Transverse colon (tissue), 4 donors: ENCODE data around the gene RRAD.

Source experiments
- POLR2AphosphoS5 ChIP-seq, 3 donors: sonication (generic); formaldehyde crosslinking; IDR thresholded peaks; one replicate each; pipeline ENCODE4 v1.6.1; 2016; ENCODE audit warnings: antibody characterized with exemption in 3 of 3
- TF ChIP-seq, protein P1 (sequence below), 5 experiments: fragments of 200-600 bp in 3 of 5; fragments of 450-650 bp in 2 of 5; sonication (generic) in 3 of 5; IDR thresholded peaks; 1 replicate in 2 of 5; 2 replicates in 3 of 5; pipeline ENCODE4 v1.5.1; 2016 to 2017; ENCODE audit warnings: antibody characterized with exemption in 5 of 5, inconsistent platforms in 3 of 5, mild to moderate bottlenecking in 2 of 5, moderate library complexity in 1 of 5

DNA sequence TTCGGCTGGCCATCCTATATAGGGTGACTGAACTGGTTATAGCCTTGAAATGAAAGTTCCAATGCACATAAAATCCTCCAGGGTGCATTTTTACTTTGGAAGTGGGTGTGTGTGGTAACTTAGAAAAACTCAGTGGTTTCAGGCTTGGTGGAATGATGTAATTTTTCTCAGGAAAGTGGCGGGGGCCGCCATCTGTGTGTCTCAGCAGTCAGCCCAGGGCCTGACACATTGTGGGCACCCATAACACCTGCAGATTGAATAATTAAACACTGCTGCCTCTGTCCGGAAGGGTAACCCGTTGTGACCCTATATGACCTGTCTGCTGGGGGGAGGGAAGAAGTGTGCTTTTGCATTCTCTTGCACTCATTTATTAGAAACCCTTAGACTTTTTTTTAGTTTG lies 47.3 kb downstream of the RRAD start:
- TF ChIP-seq, protein P1, sequence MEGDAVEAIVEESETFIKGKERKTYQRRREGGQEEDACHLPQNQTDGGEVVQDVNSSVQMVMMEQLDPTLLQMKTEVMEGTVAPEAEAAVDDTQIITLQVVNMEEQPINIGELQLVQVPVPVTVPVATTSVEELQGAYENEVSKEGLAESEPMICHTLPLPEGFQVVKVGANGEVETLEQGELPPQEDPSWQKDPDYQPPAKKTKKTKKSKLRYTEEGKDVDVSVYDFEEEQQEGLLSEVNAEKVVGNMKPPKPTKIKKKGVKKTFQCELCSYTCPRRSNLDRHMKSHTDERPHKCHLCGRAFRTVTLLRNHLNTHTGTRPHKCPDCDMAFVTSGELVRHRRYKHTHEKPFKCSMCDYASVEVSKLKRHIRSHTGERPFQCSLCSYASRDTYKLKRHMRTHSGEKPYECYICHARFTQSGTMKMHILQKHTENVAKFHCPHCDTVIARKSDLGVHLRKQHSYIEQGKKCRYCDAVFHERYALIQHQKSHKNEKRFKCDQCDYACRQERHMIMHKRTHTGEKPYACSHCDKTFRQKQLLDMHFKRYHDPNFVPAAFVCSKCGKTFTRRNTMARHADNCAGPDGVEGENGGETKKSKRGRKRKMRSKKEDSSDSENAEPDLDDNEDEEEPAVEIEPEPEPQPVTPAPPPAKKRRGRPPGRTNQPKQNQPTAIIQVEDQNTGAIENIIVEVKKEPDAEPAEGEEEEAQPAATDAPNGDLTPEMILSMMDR (IDR thresholded peaks at IDR 0.05): no peak
- TF ChIP-seq POLR2AphosphoS5 (IDR thresholded peaks at IDR 0.05): no peak
